Liver (tissue), 9 donors: ENCODE measurements around the gene ABCC8. TPM values are rescaled to one million over a fixed set of nuclear protein-coding genes. Genes with fewer than 3 reads are reported as not detected.

Experiments
- DNase-seq: peaks from one replicate; pipeline ENCODE4 v3.0.0-alpha.2; 2017; ENCODE audit warnings: low spot score
- H3K27ac ChIP-seq, 2 donors: one replicate each; pipeline ENCODE4 v1.7.0; 2013; ENCODE audit warnings: inconsistent platforms in 2 of 2, low read length in 2 of 2, control low read depth in 1 of 2, low read depth in 1 of 2, mild to moderate bottlenecking in 1 of 2
- H3K27me3 ChIP-seq, 4 donors: one replicate each; pipeline versions ENCODE4 v1.6.1 to v1.7.0; 2013; ENCODE audit warnings: low read length in 3 of 4, inconsistent platforms in 1 of 4, mild to moderate bottlenecking in 1 of 4, moderate library complexity in 1 of 4; ENCODE audit not compliant: control insufficient read depth in 4 of 4, insufficient read depth in 4 of 4
- H3K36me3 ChIP-seq, 4 donors: one replicate each; pipeline versions ENCODE4 v1.6.1 to v1.7.0; 2013; ENCODE audit warnings: low read length in 3 of 4, mild to moderate bottlenecking in 3 of 4, low read depth in 1 of 4, moderate library complexity in 1 of 4; ENCODE audit not compliant: control insufficient read depth in 4 of 4, insufficient read depth in 3 of 4
- H3K4me1 ChIP-seq, 4 donors: one replicate each; pipeline versions ENCODE4 v1.6.1 to v1.7.0; 2013; ENCODE audit warnings: low read length in 3 of 4, mild to moderate bottlenecking in 3 of 4, moderate library complexity in 1 of 4; ENCODE audit not compliant: control insufficient read depth in 4 of 4, insufficient read depth in 4 of 4
- H3K4me3 ChIP-seq, 3 donors: one replicate each; pipeline versions ENCODE4 v1.6.1 to v1.7.0; 2013; ENCODE audit warnings: low read length in 3 of 3, control low read depth in 1 of 3, low read depth in 1 of 3, mild to moderate bottlenecking in 1 of 3
- H3K9ac ChIP-seq, 2 donors: one replicate each; pipeline ENCODE4 v1.7.0; 2013; ENCODE audit warnings: low read length in 2 of 2, mild to moderate bottlenecking in 2 of 2, moderate library complexity in 2 of 2, control low read depth in 1 of 2, low read depth in 1 of 2
- H3K9me3 ChIP-seq, 4 donors: one replicate each; pipeline versions ENCODE4 v1.6.1 to v1.7.0; 2013; ENCODE audit warnings: low read length in 3 of 4; ENCODE audit not compliant: control insufficient read depth in 4 of 4
- ATF3 ChIP-seq: IDR thresholded peaks from 2 replicates; pipeline ENCODE4 v1.6.1; 2016; ENCODE audit warnings: antibody characterized with exemption
- CTCF ChIP-seq: fragments of 150-350 bp; IDR thresholded peaks from 2 replicates; pipeline ENCODE4 v1.5.1; 2017; ENCODE audit warnings: improper control_type of control experiment, low read depth, low read length; ENCODE audit not compliant: missing input control
- EGR1 ChIP-seq, 2 donors: IDR thresholded peaks; 2 replicates each; pipeline ENCODE4 v1.6.1; 2016 to 2018; ENCODE audit warnings: antibody characterized with exemption in 2 of 2, low read depth in 2 of 2
- FOXA1 ChIP-seq: IDR thresholded peaks from 2 replicates; pipeline ENCODE4 v1.6.1; 2016; ENCODE audit warnings: antibody characterized with exemption
- FOXA2 ChIP-seq: IDR thresholded peaks from 2 replicates; pipeline ENCODE4 v1.6.1; 2016; ENCODE audit warnings: antibody characterized with exemption
- GABPA ChIP-seq, 2 donors: IDR thresholded peaks in 1 of 2; conservative IDR thresholded peaks in 1 of 2; 2 replicates each; pipeline ENCODE4 v1.6.1; 2016; ENCODE audit warnings: antibody characterized with exemption in 2 of 2, mild to moderate bottlenecking in 1 of 2, moderate library complexity in 1 of 2
- HNF4A ChIP-seq, 2 donors: conservative IDR thresholded peaks; 2 replicates each; pipeline ENCODE4 v1.6.1; 2016; ENCODE audit warnings: antibody characterized with exemption in 2 of 2, mild to moderate bottlenecking in 2 of 2
- JUND ChIP-seq, 2 donors: IDR thresholded peaks; 2 replicates each; pipeline ENCODE4 v1.6.1; 2016; ENCODE audit warnings: antibody characterized with exemption in 2 of 2
- MAX ChIP-seq: IDR thresholded peaks from 2 replicates; pipeline ENCODE4 v1.6.1; 2016; ENCODE audit warnings: antibody characterized with exemption
- NR2F2 ChIP-seq: IDR thresholded peaks from 2 replicates; pipeline ENCODE4 v1.6.1; 2016; ENCODE audit warnings: antibody characterized with exemption
- RAD21 ChIP-seq, 2 donors: IDR thresholded peaks; 2 replicates each; pipeline ENCODE4 v1.6.1; 2016; ENCODE audit warnings: antibody characterized with exemption in 2 of 2, mild to moderate bottlenecking in 2 of 2
- REST ChIP-seq: IDR thresholded peaks from 2 replicates; pipeline ENCODE4 v1.6.1; 2016; ENCODE audit warnings: antibody characterized with exemption, mild to moderate bottlenecking
- RXRA ChIP-seq, 2 donors: IDR thresholded peaks; 2 replicates each; pipeline ENCODE4 v1.6.1; 2017 to 2018; ENCODE audit warnings: antibody characterized with exemption in 2 of 2, mild to moderate bottlenecking in 1 of 2
- TAF1 ChIP-seq: conservative IDR thresholded peaks from 2 replicates; pipeline ENCODE4 v1.6.1; 2016; ENCODE audit warnings: antibody characterized with exemption, mild to moderate bottlenecking
- YY1 ChIP-seq: IDR thresholded peaks from 2 replicates; pipeline ENCODE4 v1.6.1; 2016; ENCODE audit warnings: antibody characterized with exemption, mild to moderate bottlenecking
- ZBTB33 ChIP-seq: IDR thresholded peaks from 2 replicates; pipeline ENCODE4 v1.6.1; 2016; ENCODE audit warnings: antibody characterized with exemption
- WGBS: extraction: QIAGEN DNeasy Blood & Tissue Kit; methylation state at CpG from one replicate; pipeline ENCODE4 v1.1.7; 2013; 5-methylcytosine and 5-hydroxymethylcytosine counted together
- polyA plus RNA-seq, 2 donors: library from polyadenylated mRNA; stranded (reverse) in 1 of 2; unstranded in 1 of 2; fragments of 200-250 nt in 1 of 2; fragments of >200 nt in 1 of 2; fragmentation: Nextera tagmentation in 1 of 2; extraction: Ambion mirVana in 1 of 2; gene quantifications; one replicate each; pipeline versions ENCODE4 v1.2.1 to v1.2.3, GENCODE V29; 2013 to 2015
- total RNA-seq, 2 donors: library from RNA; depleted of rRNA; stranded (reverse); fragments of >200 nt; gene quantifications; one replicate each; pipeline ENCODE4 v1.2.3, GENCODE V29; 2014
- donor health status: healthy.
- donor health status: healthy.
- donor health status: healthy.
- donor health status: healthy.
- donor health status: healthy.

The ABCC8 gene
- total and polyA plus RNA-seq, 4 donors = 0.16 to 0.25 TPM; not detected in 2

- DNase-seq = no peak
- no peak for TF ChIP-seq FOXA1
- TF ChIP-seq GABPA (IDR thresholded peaks at IDR 0.05 in 1 of 2, conservative IDR thresholded peaks at IDR 0.05 in 1 of 2) = no peak
- TF ChIP-seq NR2F2 = no peak
- TF ChIP-seq ZBTB33 = no peak
- no peak for TF ChIP-seq ATF3
- no peak for TF ChIP-seq JUND (IDR thresholded peaks at IDR 0.05)
- TF ChIP-seq REST = no peak
- TF ChIP-seq TAF1 = no peak
- TF ChIP-seq HNF4A (conservative IDR thresholded peaks at IDR 0.05) = no peak
- TF ChIP-seq FOXA2 = no peak
- no peak for TF ChIP-seq RAD21 (IDR thresholded peaks at IDR 0.05)
- no peak for TF ChIP-seq MAX
- TF ChIP-seq EGR1 (IDR thresholded peaks at IDR 0.05; ENCODE audit: low read depth in 2 of 2) = no peak
- H3K27me3 ChIP-seq = no peaks in the 10 kb centered on the region
Observed at GRCh38 chr11:17412488-17413180, 64.0 kb downstream of the ABCC8 start.

GRCh38 chr11:17411418-17411817 lies 65.2 kb downstream of the ABCC8 start:
- Histone ChIP-seq H3K4me1 (peaks cover under 1 to 3% (median 1%) of the 10 kb centered on the region in 4 donors), H3K4me3 (no peak overlapping the region), H3K9me3 (no peaks in the 10 kb centered on the region), H3K36me3 (no peaks in the 10 kb centered on the region), H3K9ac (no peak overlapping the region), H3K27ac (no peak overlapping the region), H3K27me3 (no peaks in the 10 kb centered on the region)
- DNase-seq = no peak
- TF ChIP-seq NR2F2 (no peak), GABPA (IDR thresholded peaks at IDR 0.05 in 1 of 2, conservative IDR thresholded peaks at IDR 0.05 in 1 of 2) (no peak), REST (no peak), ZBTB33 (no peak), CTCF (no peak), FOXA2 (no peak), YY1 (no peak), HNF4A (conservative IDR thresholded peaks at IDR 0.05) (no peak), MAX (no peak), RXRA (IDR thresholded peaks at IDR 0.05) (no peak), TAF1 (no peak), RAD21 (IDR thresholded peaks at IDR 0.05) (no peak), FOXA1 (no peak)
- 84% methylated on average over 6 of the region's 6 CpGs for WGBS

More at GRCh38 chr11:17412488-17413180, 64.0 kb downstream of the ABCC8 start:
- no peaks in the 10 kb centered on the region for H3K9me3 ChIP-seq
- H3K4me3 ChIP-seq = no peak overlapping the region
- peaks cover 0 to 2% (median 0%) of the 10 kb centered on the region in 4 donors for H3K4me1 ChIP-seq
- no peak overlapping the region for H3K9ac ChIP-seq
- 84% methylated on average over 9 of the region's 9 CpGs for WGBS
- H3K27ac ChIP-seq = no peak overlapping the region
- no peaks in the 10 kb centered on the region for H3K36me3 ChIP-seq
